HT-29 (cell line): ENCODE measurements around the gene RBM47. TPM values are rescaled to one million over a fixed set of nuclear protein-coding genes. Genes with fewer than 3 reads are reported as not detected.
"Not testable (repeated sequence)": the region's sequence is repeated elsewhere in the genome, so short reads cannot be mapped to it uniquely, and the experiment has no call there.

Experiments
- DNase-seq: peaks from one replicate; pipeline ENCODE4 v3.0.0-alpha.2; 2015; ENCODE audit warnings: low spot score
- total RNA-seq: library from RNA; depleted of rRNA; stranded (reverse); fragments of >200 nt; shearing (Covaris generic); gene quantifications from 2 replicates; pipeline ENCODE4 v1.2.3, GENCODE V29; 2014

RBM47 gene
- total RNA-seq, 1 experiment from 2014 or later, result 276 TPM

- DNase-seq, result no peak
These were observed 64.7 kb downstream of the RBM47 start for GRCh38 chr4:40564815-40565483.

- no peak for DNase-seq
These were observed 65.7 kb downstream of the RBM47 start for GRCh38 chr4:40564004-40564403.

DNA sequence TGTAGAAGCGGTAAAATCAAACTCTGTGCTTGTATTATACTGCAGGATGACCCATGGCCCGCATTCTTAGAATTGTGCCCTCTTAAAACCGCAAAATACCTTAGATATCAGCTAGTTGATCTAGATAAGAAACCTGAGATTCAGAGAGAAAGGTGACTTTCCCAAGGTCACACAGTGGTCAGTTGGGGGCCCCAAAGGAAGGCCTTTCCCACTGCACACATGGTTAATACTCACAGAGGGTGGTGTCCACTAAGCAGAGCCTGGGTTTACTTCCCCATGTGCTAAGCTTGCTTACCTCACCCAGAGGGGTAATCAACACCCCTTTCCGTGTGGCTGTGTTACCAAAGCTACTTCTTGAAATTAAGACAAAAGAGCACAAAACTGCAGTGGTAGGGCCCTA, 66.3 kb downstream of the RBM47 start:
- DNase-seq, result no peak

GRCh38 chr4:40562681-40563080, 67.0 kb downstream of the RBM47 start:
- DNase-seq, result no peak

- no peak for DNase-seq
These were observed 67.5 kb downstream of the RBM47 start for GRCh38 chr4:40562208-40562607.

DNA sequence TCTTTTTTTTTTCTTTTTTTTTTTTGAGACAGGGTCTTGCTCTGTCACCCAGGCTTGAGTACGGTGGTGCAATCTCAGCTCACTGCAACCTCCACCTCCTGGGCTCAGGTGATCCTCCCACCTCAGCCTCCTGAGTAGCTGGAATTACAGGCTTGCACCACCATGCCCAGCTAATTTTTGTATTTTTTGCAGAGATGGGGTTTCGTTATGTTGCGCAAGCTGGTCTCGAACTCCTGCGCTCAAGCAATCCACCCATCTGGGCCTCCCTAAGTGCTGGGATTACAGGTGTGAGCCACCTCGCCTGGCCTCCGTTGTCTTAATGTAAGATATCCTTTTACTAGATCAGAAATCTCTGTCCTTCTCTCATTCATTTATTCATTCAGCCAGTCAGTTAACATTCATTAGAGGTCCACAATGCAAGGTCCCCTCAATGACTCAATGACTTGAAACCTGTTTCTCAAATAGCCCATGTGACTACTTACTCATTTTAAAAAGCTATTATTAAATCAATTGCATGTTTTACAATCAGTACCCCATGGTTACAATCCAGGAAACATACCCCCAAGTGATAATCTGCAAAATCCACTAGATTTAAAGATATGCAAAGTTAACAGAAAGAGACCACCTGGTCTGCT, 68.0 kb downstream of the RBM47 start:
- DNase-seq, result not testable (repeated sequence)

DNA sequence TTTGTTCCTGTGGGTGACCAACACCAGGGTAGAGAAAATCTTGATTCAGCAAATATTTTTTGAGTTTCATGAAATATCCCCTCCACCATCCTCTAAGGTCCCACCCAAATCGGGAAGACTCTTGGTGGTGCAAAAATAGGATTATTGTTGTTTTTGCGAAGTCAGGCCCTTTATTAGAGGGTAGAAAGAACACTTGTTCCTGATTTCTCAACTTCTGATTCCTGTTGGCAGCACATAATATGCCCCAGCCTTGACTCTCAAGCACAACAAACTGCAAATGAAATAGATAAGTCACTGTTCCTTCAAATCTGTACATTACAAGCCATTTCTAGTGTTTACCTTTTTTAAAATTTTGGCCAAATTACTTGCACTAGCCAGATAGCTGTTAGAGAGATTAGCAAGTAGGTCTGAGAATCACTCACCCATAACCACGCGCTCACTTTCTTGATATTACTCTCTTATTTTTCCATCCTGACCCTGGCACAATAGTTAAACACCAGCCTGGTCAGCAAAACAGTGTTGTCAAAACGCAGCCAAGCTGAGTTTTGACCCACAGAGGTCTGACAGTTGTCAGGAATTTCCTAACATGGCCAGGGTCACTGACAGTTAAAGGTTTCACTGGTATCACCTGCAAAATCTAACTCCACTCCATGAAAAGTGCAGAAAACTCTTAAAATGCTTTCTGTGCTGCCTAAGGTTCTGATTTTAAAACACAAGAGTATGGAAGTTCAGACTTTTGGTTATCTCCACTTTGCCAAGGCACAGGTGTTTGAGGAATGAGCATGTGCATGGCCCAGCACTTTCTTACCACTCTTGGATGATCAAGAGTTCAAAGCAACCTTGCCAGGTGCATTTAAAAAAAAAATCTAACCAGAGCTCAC, 69.8 kb downstream of the RBM47 start:
- DNase-seq, result no peak

DNA sequence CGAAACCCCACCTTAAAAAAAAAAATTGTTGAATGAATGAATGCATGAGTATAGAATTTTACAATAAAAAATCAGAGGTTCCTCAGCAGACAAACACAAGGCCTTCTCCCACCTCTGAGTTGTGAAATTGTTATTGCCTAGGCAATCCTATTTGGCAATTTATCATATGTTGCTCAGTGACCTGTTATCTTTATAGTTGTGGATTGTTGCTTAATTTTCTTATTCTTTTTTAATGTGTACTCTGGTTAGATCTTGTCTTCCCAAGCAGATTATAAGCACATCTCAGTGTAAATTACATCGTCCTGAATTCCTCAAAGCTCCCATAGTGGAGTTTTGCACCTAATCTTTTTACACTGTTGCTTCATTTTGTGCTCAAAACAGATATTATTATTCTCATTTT, 71.9 kb downstream of the RBM47 start:
- DNase-seq, result no peak

GRCh38 chr4:40555176-40555900, 74.3 kb downstream of the RBM47 start:
- no peak for DNase-seq

DNA sequence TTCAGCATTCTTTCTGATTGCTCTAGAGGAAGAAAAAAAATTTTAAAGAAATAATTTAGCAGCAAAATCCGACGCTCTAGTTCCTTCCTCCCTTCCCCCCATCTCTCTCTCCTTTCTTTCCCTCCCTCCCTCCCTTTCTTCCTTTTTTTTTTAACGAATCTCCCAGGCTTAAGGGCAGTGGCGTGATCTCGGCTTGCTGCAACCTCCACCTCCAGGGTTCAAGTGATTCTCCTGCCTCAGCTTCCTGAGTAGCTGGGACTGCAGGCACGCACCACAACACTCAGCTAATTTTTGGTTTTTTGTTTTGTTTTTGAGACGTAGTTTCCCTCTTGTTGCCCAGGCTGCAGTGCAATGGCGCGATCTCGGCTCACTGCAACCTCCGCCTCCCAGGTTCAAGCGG, 75.0 kb downstream of the RBM47 start:
- not testable (repeated sequence) for DNase-seq

DNA sequence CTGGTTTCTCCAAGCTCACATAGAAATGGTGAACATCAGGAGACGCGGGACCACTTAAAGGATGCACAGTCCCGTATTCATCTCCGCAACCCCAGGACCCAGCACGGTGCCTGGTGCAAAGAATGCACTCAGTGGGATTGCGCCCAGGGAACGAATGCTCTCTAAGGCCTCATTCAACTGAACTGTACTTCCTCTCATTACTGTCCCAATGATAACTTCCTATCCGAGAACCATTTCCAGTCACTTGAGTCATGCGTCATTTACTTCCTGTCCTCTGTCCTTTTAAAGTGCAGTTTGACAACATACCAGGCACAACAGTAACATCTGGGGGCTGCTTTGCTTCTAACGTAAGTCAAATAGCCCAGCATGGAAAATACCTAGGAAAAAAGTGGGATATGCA, 75.7 kb downstream of the RBM47 start:
- DNase-seq, result no peak

DNA sequence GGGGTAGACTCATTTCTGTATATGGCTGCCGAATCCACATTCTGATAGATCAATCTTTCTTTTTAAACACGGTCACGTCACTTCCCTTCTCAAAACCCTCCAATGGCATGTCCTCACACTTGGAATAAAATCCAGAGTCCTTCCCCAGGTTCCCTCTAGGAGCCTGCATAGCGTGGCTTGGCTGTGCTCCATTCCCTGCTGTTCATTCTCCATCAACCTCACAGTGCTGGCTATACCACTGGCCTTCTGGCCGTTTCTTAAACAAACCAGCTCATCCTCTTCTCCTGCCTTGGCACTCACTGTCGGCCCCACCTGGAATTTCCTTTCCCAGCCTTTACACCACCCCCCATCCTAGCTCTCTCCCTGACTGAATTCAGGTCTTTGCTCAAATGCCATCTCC, 77.1 kb downstream of the RBM47 start:
- DNase-seq, result no peak

DNA sequence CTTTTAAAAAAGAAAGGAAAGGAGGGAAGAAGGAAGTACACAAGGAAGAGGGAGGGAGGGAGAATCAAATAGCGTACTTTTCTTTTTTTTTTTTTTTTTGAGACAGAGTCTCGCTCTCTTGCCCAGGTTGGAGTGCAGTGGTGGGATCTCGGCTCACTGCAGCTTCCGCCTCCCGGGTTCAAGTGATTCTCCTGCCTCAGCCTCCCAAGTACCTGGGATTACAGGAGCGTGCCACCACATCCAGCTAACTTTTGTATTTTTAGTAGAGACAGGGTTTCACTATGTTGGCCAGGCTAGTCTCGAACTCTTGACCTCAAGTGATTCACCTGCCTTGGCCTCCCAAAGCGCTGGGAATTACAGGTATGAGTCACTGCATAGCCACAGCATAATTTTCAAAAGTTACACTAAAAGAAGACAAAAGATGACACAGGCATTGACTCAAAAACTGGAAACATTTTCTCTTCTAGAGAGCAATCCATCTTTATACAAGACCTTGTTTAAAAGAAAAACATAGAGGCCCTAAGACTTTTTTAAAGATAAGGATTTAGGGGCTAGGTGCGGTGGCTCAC, 78.0 kb downstream of the RBM47 start:
- DNase-seq, result peak; percentile 32

GRCh38 chr4:40550948-40551462, 78.7 kb downstream of the RBM47 start:
- peak; percentile 78 for DNase-seq

DNA sequence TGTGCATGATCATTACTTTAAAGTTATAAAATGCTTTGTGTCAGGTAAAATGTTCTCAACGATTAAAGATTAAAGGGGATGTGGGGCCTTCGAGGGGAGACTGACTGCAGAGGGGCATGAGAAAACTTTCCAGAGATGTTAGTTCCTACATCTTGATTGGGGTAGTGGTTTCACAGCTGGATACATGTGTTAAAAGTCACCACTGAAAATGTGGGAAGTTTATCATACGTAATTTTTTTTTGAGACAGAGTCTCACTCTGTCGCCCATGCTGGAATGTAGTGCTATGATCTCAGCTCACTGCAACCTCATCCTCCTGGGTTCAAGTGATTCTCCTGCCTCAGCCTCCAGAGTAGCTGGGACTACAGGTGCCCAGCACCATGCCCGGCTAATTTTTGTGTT, 79.5 kb downstream of the RBM47 start:
- no peak for DNase-seq

GRCh38 chr4:40548256-40548655, 81.4 kb downstream of the RBM47 start:
- no peak for DNase-seq

DNA sequence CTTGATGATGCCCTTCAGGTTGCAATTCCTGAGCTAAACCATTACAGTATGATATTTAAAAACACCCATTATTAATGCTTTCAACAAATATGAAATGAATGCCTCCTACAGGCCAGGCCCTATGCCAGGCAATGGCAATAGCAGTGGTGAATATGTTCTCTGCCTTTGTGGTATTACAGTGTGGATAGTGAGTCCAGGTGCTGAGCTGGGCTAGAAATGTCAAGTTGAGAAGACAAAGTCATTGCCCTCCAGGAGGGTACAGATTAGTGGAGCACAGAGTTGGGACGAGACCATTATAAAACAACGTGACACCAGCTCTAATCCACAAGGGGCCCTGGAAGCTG, 81.9 kb downstream of the RBM47 start:
- no peak for DNase-seq

DNA sequence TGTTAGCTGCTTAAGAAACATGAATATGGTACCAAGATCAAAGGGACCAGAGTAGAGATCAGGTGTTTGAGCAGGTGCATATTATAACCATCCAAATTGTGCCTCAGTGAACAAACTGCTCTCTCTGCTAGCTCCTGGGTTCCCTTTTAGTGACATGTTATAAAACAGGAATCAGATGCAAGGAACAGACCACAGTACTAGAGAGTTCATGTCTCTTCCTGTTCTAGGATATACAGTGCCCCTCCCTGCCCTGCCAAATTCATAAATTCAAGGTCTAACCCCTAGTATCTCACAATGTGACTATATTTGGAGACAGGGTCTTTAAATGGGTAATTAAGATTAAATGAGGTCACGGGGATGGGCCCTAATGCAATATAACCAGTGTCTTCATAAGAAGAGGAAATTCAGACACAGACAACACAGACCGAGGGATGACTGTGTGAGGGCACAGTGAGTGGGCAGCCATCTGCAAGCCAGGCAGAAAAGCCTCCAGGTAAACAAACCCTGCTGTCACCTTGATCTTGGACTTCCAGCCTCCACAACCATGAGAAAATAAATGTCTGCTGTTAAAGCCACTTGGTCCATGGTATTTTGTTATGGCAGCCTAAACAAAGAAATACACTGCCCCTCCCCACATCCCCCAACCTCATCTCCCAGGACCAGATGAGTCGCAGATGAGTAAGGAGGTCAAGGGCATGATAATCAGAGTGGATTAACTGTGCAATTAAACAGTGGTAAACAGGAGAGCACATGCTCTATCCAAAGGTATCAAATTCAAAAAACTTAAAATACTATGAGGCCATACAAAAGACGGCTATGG, 82.5 kb downstream of the RBM47 start:
- DNase-seq, result no peak

DNA sequence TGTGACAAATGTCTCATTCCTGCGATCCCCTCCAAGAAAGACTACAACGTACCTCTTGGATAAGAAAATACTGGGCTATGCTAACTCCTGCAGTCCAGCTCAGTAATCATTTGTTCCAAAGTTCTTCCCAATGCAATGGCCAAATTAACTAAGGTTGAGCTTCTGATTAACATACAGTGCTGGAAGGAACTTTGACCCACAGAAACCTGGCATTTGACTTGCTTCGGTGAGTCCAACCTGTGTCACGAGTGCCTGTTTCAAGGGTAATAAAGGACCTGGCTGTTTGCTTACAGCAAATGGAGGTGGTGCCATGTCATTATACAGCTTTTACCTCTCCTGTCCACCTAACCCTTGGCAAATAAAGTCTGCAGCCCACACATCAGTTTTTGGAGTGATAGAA, 83.2 kb downstream of the RBM47 start:
- DNase-seq, result peak; percentile 67

GRCh38 chr4:40545487-40545886, 84.2 kb downstream of the RBM47 start:
- DNase-seq, result not testable (repeated sequence)

DNA sequence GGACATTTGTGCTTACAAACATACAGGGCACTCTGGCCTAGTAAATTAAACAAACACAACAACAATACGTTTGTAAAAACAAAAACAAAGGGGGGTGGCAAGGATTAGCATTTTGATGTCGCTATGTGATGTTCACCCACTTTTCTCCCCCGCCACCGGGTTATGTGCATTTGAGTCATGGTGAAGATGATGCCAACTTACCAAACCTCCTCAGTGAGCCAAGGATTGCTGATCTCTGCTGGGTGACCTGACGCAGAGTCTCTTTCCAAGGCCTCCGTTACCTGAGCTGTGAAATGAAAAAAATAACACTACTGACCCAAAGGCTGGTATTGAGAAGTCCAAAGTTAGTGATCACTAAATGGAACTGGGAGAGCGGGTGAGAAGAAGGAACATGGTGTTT, 85.4 kb downstream of the RBM47 start:
- DNase-seq, result no peak
